Activated naive CD4-positive, alpha-beta T cell treated with anti-CD3 and anti-CD28 coated beads, Interleukin-2, amount 50 U/mL, for 24 hours (primary cell): ENCODE data around the gene IQCE.

ENCODE experiments used
- H3K27ac Mint-ChIP-seq: one replicate; pipeline ENCODE4 v1.8.0; 2021; ENCODE audit warnings: mild to moderate bottlenecking, mixed read lengths
- H3K27me3 Mint-ChIP-seq: one replicate; pipeline ENCODE4 v1.8.0; 2021; ENCODE audit warnings: mixed read lengths
- H3K36me3 Mint-ChIP-seq: one replicate; pipeline ENCODE4 v1.8.0; 2021; ENCODE audit warnings: mixed read lengths
- H3K4me1 Mint-ChIP-seq: one replicate; pipeline ENCODE4 v1.8.0; 2021; ENCODE audit warnings: mixed read lengths
- H3K4me3 Mint-ChIP-seq: one replicate; pipeline ENCODE4 v1.8.0; 2021; ENCODE audit warnings: mild to moderate bottlenecking, mixed read lengths
- H3K9me3 Mint-ChIP-seq: one replicate; pipeline ENCODE4 v1.8.0; 2021; ENCODE audit warnings: mixed read lengths

The IQCE gene

DNA sequence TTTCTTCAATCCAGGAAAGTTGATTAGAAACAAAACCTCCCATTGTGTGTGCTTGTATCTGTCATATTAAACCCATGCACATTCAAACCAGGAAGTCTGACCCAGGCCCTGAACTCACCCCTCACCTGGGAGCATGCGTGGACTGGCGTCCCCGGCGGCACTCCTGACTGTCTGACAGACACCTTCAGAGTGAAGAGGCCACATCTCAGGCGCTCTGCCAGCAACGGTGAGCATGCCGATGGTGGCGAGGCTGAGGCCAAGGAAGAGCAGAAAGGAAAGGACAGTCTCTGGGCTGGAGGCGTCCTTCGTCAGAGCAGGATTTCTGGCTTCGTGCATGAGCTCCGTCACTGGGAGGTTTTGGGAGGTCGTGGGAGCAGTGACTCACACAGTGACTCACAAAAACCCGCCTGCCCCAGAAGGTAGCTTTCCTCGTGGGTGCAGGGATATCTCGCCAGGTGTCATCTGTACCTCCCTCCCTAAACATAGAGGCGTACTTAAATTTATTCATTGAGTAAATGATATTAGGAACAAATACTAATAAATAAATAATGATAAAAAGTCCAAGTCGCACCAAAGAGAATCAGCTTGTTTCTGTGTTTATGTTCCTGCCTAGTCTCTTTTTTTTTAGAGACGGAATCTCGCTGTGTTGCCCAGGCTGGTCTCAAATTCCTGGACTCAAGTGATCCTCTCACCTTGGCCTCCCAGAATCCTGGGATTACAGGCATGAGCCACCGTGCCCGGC, 13.5 kb downstream of the IQCE start:
- Mint-ChIP-seq H3K4me3 (no peak overlapping the region), H3K4me1 (peaks cover 4% of the 10 kb centered on the region), H3K9me3 (no peaks in the 10 kb centered on the region), H3K36me3 (peaks cover 4% of the 10 kb centered on the region), H3K27me3 (no peaks in the 10 kb centered on the region), H3K27ac (no peak overlapping the region)

DNA sequence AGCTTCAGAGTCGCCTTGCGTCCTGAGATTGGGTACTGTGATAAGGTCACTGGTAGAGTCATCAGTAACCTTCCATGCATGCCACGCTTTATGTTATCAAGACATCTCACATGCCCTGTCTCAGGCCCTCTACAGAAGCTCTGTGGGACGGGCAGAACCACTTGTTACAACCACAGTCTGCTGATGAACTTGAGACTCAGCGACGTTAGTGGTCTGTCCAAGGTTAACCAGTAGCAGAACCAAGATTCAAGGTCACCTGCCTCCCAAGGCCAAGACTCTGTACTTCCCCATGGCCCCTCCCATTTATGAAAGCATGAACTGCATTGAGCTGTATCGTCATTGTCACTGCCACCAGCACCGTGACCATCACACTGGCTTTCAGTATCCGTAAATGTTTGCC, 15.0 kb downstream of the IQCE start:
- H3K4me1 Mint-ChIP-seq, result peaks cover 4% of the 10 kb centered on the region
- H3K27ac Mint-ChIP-seq, result no peak overlapping the region
- no peaks in the 10 kb centered on the region for H3K9me3 Mint-ChIP-seq
- H3K36me3 Mint-ChIP-seq, result peaks cover 4% of the 10 kb centered on the region
- no peaks in the 10 kb centered on the region for H3K27me3 Mint-ChIP-seq
- H3K4me3 Mint-ChIP-seq, result no peak overlapping the region

DNA sequence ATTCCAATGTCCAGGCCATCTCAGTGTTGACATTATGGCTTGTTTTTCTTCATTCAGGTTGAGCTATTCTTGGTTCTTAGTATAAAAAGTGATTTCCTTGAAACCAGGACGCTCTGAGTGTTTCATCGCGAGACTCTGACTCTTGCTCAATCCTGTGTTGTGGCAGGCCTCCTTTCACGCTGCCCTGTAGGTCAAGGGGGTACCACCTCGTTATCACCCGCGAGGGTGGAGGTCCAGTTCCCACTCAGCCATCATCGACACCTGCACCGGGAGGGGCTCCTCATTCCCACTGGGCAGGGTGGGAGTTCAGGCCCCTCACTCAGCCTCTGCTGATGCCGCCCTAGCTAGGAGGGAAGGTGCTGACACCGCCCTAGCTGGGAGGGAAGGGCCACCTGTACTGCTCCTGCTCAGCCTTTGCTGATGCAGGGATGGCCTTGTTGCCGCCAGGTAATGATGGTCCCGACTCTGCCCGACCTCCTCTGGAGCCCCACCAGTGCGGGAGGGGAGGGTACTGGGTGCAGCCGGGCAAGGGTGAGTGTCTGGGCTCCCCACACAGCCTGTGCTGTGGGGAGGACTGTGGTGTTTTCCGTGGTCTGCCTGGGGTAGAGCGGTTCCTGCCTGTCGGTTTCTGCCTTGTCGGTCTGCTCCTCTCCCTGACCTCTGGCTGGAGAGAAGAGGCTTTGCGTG, 16.4 kb downstream of the IQCE start:
- peaks cover 4% of the 10 kb centered on the region for H3K36me3 Mint-ChIP-seq
- no peak overlapping the region for H3K27ac Mint-ChIP-seq
- H3K27me3 Mint-ChIP-seq, result no peaks in the 10 kb centered on the region
- H3K9me3 Mint-ChIP-seq, result no peaks in the 10 kb centered on the region
- H3K4me1 Mint-ChIP-seq, result peaks cover 4% of the 10 kb centered on the region
- no peak overlapping the region for H3K4me3 Mint-ChIP-seq

DNA sequence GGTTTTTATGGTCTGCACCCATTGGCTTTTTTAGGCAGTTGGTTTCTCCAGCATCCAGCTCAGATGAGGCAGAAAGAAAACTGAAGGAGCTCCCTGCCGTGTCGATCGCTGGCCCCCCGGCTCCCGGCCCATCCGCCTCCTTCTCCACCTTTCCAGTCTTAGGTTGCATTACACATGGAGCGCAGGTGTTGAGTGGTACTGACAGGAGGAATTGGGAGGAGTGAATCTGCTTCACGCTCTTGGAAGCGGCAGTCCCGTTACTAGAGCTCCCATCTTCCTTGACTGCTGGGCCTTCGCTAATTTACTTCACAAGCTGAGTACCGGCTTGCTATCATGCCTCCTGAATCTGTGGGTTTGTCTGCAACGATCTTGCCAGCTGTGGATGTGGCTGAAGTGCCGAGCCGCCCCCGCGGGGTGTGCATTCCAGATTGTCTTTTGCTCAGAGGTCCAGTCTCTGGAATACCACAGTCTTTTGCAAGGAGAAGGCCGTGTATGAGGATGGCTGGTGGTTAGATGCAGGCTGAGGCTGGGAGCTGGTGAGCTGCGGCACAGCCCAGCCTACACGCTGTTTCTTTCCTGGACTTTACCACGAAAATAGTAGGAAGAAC, 17.1 kb downstream of the IQCE start:
- Mint-ChIP-seq H3K36me3 (peaks cover 4% of the 10 kb centered on the region), H3K4me3 (no peak overlapping the region), H3K4me1 (peaks cover 4% of the 10 kb centered on the region), H3K27ac (no peak overlapping the region), H3K9me3 (no peaks in the 10 kb centered on the region), H3K27me3 (no peaks in the 10 kb centered on the region)

DNA sequence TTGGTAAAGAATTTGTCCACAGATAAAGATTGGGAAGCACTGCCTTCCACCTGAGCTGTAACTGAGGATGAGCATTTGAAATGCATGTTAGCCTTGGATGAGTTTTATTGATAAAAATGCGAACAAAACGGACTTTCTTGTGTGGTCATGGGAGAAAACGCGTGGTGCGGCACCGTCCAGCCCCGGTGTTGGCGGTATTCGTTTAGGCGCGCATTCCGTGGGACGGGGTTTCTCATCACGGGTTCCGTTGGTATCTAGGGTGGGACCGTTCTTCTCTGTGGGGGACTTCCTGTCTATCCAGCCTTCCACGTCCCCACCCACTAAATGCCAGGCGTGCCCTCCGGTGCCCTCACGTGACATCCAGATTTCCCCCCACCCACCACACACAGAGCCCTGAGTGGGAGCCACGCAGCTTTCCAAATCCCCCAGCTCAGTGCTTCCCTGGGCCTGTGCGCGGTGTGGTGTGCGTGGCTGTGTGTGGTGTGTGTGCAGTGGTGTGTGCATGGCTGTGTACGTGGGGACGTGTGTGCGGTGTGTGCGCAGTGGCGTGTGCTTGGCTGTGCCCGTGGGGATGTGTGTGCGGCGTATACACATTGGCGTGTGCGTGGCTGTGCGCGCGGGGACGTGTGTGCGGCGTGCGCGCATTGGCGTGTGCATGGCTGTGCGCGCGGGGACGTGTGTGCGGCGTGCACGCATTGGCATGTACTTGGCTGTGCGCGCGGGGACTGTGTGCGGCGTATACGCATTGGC, 18.1 kb downstream of the IQCE start:
- Mint-ChIP-seq H3K27ac (no peak overlapping the region), H3K27me3 (no peaks in the 10 kb centered on the region), H3K4me3 (no peak overlapping the region), H3K4me1 (peaks cover 3% of the 10 kb centered on the region), H3K36me3 (peaks cover 4% of the 10 kb centered on the region), H3K9me3 (no peaks in the 10 kb centered on the region)

DNA sequence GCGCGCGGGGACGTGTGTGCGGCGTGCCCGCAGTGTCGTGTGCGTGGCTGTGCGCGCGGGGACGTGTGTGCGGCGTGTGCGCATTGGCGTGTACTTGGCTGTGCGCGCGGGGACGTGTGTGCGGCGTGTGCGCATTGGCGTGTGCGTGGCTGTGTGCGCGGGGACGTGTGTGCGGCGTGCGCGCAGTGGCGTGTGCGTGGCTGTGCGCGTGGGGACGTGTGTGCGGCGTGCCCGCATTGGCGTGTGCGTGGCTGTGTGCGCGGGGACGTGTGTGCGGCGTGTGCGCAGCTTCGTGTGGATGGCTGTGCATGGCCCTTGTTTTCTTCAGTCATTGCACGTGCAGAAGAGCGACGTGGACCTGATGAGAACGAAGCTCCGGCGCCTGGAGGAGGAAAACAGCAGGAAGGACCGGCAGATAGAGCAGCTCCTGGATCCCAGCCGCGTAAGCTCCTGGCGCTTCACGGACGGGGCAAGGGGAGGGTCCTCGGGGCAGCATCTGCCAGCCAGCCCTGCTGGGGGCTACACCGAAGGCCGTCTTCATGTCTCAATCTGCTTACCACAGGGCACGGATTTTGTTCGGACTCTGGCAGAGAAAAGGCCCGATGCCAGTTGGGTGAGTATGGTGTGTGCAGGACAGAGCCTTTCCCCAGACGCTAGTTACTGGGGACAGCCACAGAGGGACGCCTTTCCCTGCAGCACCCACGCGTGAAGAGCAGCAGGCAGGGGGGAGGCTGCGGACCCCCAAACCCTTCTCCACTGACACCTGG, 19.3 kb downstream of the IQCE start:
- no peak overlapping the region for H3K4me3 Mint-ChIP-seq
- H3K27me3 Mint-ChIP-seq, result no peaks in the 10 kb centered on the region
- peaks cover under 1% of the 10 kb centered on the region for H3K36me3 Mint-ChIP-seq
- no peak overlapping the region for H3K27ac Mint-ChIP-seq
- H3K4me1 Mint-ChIP-seq, result no peaks in the 10 kb centered on the region
- H3K9me3 Mint-ChIP-seq, result no peaks in the 10 kb centered on the region

DNA sequence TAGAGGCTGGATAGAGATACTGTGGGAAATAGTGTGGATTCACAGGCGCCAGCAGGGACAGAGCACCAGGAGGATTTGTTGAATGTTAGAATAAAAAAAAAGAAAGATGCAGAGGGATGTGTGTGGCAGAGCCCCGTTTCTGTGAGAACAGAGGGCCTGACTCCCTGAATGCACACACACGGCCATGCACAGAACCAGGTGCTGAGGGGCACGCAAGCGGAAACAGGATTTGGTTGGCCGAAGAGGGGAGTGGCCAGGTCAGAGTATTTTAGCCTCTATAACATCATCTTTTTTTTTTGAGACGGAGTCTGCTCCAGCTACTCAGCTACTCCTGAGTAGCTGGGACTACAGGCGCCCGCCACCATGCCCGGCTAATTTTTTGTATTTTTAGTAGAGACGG, 21.9 kb downstream of the IQCE start:
- peaks cover 2% of the 10 kb centered on the region for H3K36me3 Mint-ChIP-seq
- no peak overlapping the region for H3K4me3 Mint-ChIP-seq
- no peaks in the 10 kb centered on the region for H3K4me1 Mint-ChIP-seq
- H3K27me3 Mint-ChIP-seq, result no peaks in the 10 kb centered on the region
- H3K9me3 Mint-ChIP-seq, result no peaks in the 10 kb centered on the region
- H3K27ac Mint-ChIP-seq, result no peak overlapping the region

DNA sequence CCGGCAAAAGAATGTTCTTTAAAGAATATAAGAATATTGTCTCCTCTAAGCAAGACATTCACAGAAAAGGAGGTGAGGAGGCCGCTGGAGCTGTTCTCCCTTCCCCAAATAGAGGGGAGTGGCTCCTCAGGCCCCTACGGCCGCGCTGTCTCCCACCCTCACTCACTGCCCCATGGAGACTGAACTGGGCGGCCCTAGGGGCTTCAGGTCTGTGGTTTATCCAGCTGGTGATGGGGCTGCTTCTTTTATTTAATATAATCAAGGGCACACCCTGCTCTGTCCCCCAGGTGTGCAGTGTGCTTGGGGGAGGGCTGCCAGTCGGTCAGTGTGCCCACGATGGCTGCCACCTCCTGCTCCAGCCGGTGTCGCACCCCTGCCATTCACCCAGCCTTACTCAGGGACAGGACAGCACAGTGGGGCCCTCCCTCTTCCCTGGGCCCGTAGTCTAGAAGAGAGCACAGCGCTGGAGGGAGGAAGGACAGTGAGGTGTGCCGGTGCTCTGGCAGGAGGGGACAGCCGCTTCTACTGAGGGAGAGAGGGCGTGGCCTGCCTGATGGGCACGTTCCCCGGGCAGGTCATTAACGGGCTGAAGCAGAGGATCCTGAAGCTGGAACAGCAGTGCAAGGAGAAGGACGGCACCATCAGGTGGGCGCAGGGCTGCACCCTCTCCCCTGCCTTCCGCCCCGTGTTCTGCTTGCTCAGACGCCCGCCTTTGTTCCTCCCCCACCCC, 23.4 kb downstream of the IQCE start:
- Mint-ChIP-seq H3K27ac (no peak overlapping the region), H3K36me3 (peaks cover 2% of the 10 kb centered on the region)

DNA sequence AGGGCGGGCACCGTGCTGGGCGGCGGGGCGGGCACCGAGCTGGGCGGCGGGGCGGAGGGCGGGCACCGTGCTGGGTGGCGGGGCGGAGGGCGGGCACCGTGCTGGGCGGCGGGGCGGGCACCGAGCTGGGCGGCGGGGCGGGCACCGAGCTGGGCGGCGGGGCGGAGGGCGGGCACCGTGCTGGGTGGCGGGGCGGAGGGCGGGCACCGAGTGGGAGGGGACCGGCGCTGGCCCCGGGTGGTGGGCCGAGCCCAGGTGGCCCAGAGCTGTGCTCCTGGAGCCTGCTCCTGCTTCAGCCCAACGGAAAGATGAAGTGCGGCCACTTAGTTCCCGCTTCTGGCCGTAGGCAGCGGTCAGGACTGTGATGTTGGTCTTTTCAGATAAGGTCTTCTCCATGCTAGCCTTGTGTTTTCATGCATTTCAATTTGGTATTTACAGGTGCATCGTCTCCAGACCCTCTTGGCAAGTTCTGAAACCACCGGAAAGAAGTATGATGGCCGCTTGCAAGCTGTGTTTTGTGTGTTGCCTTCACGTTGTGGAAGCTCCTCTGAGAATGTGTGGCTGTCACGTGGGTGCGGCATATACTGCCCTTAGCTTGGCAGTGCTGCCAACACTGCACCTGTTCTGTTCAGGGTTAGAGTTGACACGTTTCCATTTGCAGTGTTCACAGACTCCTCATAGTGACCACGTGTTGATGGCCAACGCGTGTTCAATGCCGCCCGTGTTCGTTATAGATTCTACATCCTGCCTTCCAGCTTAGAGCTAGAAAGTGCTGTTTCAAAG, 25.2 kb downstream of the IQCE start:
- Mint-ChIP-seq H3K4me1 (no peaks in the 10 kb centered on the region), H3K27me3 (no peaks in the 10 kb centered on the region), H3K9me3 (no peaks in the 10 kb centered on the region), H3K4me3 (no peak overlapping the region), H3K27ac (no peak overlapping the region), H3K36me3 (peaks cover 2% of the 10 kb centered on the region)

More for the DNA sequence above, 23.4 kb downstream of the IQCE start:
- Mint-ChIP-seq H3K4me1 (no peaks in the 10 kb centered on the region), H3K27me3 (no peaks in the 10 kb centered on the region), H3K9me3 (no peaks in the 10 kb centered on the region), H3K4me3 (no peak overlapping the region)

DNA sequence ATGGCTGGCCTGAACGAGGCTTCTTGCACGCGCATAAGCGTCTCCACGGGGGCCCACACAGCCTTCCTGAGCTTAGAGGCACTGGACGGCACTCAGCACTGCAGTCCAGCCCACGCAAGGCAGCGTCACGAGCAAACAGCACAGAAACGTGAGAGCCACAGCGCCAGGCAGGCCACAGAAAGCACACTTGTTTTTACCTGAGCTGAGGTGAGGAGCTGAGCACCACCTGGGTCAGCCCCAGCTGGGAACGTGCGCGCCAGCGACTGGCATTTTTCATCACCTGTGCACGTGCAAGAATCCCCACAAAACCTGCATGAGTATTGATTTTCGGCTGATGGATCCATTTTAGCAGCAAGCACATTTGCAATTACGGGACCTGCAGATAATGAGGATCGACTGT, 26.7 kb downstream of the IQCE start:
- no peak overlapping the region for H3K27ac Mint-ChIP-seq
- no peaks in the 10 kb centered on the region for H3K9me3 Mint-ChIP-seq
- peaks cover 2% of the 10 kb centered on the region for H3K36me3 Mint-ChIP-seq
- H3K4me1 Mint-ChIP-seq, result no peaks in the 10 kb centered on the region
- H3K27me3 Mint-ChIP-seq, result no peaks in the 10 kb centered on the region
- no peak overlapping the region for H3K4me3 Mint-ChIP-seq

DNA sequence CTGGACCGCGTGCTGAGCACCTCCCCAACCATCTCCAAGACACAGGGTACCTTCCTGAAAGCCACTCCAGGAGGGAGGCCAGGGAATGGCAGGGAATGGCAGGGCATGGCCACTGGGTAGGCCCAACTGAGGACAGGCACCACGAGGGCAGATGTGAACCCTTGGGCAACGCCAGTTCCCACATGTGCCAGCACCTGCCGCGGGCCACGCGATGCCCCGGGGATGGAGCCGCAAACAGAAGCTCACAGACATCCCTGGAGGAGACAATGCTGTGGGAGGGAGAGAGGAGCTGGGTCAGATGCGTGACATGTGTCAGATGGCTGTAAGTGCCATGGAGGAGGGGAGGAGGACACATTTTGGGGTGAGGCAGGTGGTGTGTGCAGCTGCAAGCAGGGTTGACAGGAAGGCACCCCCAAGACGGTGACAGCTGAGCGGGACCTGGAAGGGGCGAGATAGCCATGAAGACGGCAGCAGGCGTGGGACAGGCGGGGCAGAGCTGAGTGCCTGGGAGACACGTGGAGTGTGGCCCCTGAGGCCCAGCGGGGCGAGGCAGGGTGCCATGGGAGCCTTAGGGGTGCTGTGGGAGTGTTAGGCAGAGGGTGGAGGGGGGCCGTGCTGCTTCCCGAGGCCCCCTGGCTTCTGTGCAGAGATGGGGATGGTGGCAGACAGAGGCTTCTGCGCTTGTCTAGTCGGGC, 27.7 kb downstream of the IQCE start:
- Mint-ChIP-seq H3K4me3 (no peak overlapping the region), H3K27ac (no peak overlapping the region), H3K4me1 (no peaks in the 10 kb centered on the region), H3K27me3 (no peaks in the 10 kb centered on the region), H3K9me3 (no peaks in the 10 kb centered on the region), H3K36me3 (peaks cover 4% of the 10 kb centered on the region)

DNA sequence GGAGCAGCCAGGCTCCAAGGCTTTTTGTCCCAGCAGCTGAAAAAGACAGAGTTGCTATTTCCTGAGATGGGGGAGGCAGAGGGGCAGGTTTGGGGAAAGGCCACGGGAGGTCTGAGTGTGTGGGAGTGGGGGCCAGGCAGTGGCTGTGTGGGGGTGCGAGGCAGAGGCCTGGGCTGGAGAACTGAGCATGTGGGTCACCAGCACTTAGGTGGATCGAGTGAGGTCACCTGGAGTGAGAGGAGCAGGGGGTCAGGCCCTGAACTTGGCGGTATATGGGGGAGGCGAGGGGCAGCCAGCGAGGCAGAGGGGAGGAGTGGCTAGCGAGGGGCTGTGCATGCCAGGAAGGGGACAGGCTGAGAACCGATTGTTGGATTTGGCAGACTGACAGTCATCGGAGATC, 28.4 kb downstream of the IQCE start:
- Mint-ChIP-seq H3K27me3 (no peaks in the 10 kb centered on the region), H3K4me3 (no peak overlapping the region), H3K36me3 (peaks cover 6% of the 10 kb centered on the region), H3K27ac (no peak overlapping the region), H3K9me3 (no peaks in the 10 kb centered on the region), H3K4me1 (no peaks in the 10 kb centered on the region)

DNA sequence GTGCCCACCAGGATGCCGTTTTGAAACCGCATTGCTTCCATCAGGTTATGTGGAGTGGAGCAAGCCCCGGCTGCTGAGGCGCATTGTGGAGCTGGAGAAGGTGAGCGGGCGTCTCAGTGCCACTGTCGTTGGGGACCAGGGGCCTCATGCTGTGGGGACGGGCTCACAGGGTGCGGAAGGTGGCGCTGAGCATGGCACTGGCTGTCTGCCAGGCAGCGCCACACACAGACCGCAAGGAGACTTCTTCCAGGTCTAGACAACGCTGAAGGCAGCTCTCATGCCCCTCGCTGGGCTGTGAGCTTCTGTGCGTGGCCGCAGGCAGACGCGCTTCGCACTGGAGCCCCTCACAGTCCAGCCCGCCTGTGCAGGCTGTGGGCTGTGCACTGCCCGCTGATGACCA, 29.0 kb downstream of the IQCE start:
- H3K27ac Mint-ChIP-seq, result no peak overlapping the region
- no peaks in the 10 kb centered on the region for H3K27me3 Mint-ChIP-seq
- peaks cover 7% of the 10 kb centered on the region for H3K36me3 Mint-ChIP-seq
- no peaks in the 10 kb centered on the region for H3K4me1 Mint-ChIP-seq
- no peak overlapping the region for H3K4me3 Mint-ChIP-seq
- no peaks in the 10 kb centered on the region for H3K9me3 Mint-ChIP-seq

DNA sequence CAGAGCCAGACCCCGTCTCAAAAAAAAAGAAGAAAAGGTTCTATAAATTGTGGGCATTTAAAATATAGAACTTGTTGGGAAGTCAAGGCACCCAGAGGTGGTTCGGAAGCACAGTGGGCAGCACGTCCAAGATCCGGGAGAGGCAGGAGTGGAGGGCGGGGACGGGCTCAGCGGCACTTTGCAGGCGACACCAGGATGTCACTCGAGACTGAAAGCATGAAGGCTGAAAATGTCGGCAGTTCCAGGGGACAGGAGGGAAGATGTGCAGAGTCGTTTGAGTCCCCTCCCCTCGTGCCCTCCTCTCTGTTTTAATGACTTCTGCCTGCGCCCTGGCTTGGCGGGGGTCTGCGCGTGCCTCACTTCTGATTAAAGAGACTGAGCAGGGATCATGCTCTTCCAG, 30.6 kb downstream of the IQCE start:
- Mint-ChIP-seq H3K36me3 (peaks cover 7% of the 10 kb centered on the region), H3K9me3 (no peaks in the 10 kb centered on the region), H3K27me3 (no peaks in the 10 kb centered on the region), H3K27ac (no peak overlapping the region), H3K4me1 (no peaks in the 10 kb centered on the region), H3K4me3 (no peak overlapping the region)
